Endothelial cell (in vitro differentiated cells): Measurements from ENCODE around the gene RNU11. TPM values are rescaled to one million over a fixed set of nuclear protein-coding genes. Genes with fewer than 3 reads are reported as not detected.

Source experiments
- DNase-seq: peaks from one replicate; pipeline ENCODE4 v3.0.0; 2021; ENCODE audit warnings: low spot score
- H3K27ac Mint-ChIP-seq: one replicate; pipeline ENCODE4 v1.8.0; 2021; ENCODE audit warnings: mixed read lengths, inconsistent platforms; ENCODE audit not compliant: unreplicated experiment
- H3K27me3 Mint-ChIP-seq: one replicate; pipeline ENCODE4 v1.8.0; 2021; ENCODE audit warnings: mild to moderate bottlenecking, moderate library complexity, mixed read lengths, inconsistent platforms; ENCODE audit not compliant: unreplicated experiment
- H3K36me3 Mint-ChIP-seq: one replicate; pipeline ENCODE4 v1.8.0; 2021; ENCODE audit warnings: mild to moderate bottlenecking, low read depth, mixed read lengths, inconsistent platforms; ENCODE audit not compliant: unreplicated experiment
- H3K4me1 Mint-ChIP-seq: one replicate; pipeline ENCODE4 v1.8.0; 2021; ENCODE audit warnings: mild to moderate bottlenecking, mixed read lengths, inconsistent platforms; ENCODE audit not compliant: unreplicated experiment
- H3K4me3 Mint-ChIP-seq: one replicate; pipeline ENCODE4 v1.8.0; 2021; ENCODE audit warnings: mild to moderate bottlenecking, mixed read lengths, inconsistent platforms; ENCODE audit not compliant: unreplicated experiment
- H3K9me3 Mint-ChIP-seq: one replicate; pipeline ENCODE4 v1.8.0; 2021; ENCODE audit warnings: mixed read lengths, inconsistent platforms; ENCODE audit not compliant: unreplicated experiment
- total RNA-seq: library from RNA; stranded (reverse); fragmentation: NEBNext Ultra II Directional; extraction: Animal tissue kit (Norgen Biotek cat#: 25700); gene quantifications from one replicate; pipeline ENCODE4 v1.2.1, GENCODE V29; 2021; ENCODE audit not compliant: unreplicated experiment
- TF ChIP-seq, protein P1 (sequence below): fragments of 200-600 bp; sonication (generic); IDR thresholded peaks from one replicate; pipeline ENCODE4 v1.5.0; 2021; ENCODE audit warnings: antibody characterized with exemption; ENCODE audit not compliant: unreplicated experiment

The RNU11 gene
- total RNA-seq, 1 donor from 2014 or later: not detected

DNA sequence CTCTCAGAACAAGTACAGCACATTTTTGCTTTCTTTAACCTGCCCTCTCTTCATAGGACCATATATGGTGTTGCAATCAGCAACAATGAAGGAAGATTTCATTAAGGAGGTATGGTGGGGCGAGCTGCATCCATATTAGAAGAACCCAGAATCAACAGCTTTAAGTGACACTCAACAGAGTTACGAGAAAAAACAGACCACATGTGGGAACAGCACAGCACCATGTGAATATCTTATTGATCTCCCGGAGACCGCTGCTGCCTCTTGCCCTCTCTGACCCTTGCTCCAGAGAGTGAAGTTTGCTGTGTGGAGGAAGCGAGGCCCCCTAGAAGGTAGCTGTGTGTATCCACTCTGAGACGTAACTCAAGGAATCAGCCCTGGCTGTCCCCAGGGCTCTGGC lies 43.4 kb upstream of the RNU11 start:
- TF ChIP-seq, protein P1, sequence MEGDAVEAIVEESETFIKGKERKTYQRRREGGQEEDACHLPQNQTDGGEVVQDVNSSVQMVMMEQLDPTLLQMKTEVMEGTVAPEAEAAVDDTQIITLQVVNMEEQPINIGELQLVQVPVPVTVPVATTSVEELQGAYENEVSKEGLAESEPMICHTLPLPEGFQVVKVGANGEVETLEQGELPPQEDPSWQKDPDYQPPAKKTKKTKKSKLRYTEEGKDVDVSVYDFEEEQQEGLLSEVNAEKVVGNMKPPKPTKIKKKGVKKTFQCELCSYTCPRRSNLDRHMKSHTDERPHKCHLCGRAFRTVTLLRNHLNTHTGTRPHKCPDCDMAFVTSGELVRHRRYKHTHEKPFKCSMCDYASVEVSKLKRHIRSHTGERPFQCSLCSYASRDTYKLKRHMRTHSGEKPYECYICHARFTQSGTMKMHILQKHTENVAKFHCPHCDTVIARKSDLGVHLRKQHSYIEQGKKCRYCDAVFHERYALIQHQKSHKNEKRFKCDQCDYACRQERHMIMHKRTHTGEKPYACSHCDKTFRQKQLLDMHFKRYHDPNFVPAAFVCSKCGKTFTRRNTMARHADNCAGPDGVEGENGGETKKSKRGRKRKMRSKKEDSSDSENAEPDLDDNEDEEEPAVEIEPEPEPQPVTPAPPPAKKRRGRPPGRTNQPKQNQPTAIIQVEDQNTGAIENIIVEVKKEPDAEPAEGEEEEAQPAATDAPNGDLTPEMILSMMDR: no peak
- DNase-seq: no peak
- no peaks in the 10 kb centered on the region for H3K9me3 Mint-ChIP-seq
- H3K4me3 Mint-ChIP-seq: no peak overlapping the region
- no peaks in the 10 kb centered on the region for H3K27me3 Mint-ChIP-seq
- H3K36me3 Mint-ChIP-seq: no peaks in the 10 kb centered on the region
- peaks cover 8% of the 10 kb centered on the region for H3K4me1 Mint-ChIP-seq
- H3K27ac Mint-ChIP-seq: no peak overlapping the region

DNA sequence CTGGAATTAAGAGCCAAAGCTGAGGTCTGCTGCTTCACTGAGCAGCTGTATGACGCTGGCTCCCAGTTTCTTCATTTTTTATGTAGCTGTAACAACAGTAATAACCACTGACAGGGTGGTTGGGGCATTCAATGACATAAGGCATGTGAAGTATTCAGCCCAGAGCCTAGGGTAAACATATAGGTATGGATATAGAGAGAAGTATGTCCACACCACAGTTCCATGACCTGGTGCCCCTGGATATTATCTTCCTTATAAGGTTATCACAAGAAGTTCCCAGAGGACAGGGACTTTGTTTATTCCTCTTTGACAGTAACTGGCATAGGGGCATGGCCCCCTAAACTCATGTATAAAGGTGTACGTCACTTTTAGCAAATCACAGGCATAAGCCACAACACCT lies 41.6 kb upstream of the RNU11 start:
- H3K4me3 Mint-ChIP-seq: no peak overlapping the region
- no peak for DNase-seq
- H3K27me3 Mint-ChIP-seq: no peaks in the 10 kb centered on the region
- H3K4me1 Mint-ChIP-seq: peaks cover 8% of the 10 kb centered on the region
- H3K27ac Mint-ChIP-seq: no peak overlapping the region
- peaks cover 9% of the 10 kb centered on the region for H3K36me3 Mint-ChIP-seq
- TF ChIP-seq, protein P1: no peak
- H3K9me3 Mint-ChIP-seq: no peaks in the 10 kb centered on the region

DNA sequence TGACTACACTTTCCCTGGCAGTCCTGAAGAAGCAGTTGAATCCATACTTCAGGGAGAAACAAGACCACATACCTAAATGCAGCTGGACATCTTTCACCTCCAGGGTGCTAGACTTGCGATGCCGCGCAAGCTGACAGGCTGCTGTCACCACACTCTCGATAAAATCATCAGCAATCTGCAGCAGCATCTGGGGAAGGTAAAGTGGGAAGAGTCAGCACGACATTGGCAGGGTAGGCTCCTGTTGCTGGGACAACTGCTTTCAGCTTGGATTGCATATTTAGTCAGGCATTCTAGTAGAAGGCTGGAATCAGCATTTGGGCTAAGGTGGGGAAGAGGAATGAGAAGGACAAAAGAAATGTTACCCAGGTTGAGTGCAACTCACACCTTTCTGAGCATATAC lies 35.2 kb upstream of the RNU11 start:
- no peak overlapping the region for H3K4me3 Mint-ChIP-seq
- no peak for DNase-seq
- H3K27ac Mint-ChIP-seq: no peak overlapping the region
- H3K36me3 Mint-ChIP-seq: peaks cover 16% of the 10 kb centered on the region
- H3K4me1 Mint-ChIP-seq: no peaks in the 10 kb centered on the region
- TF ChIP-seq, protein P1: no peak
- H3K27me3 Mint-ChIP-seq: no peaks in the 10 kb centered on the region
- no peaks in the 10 kb centered on the region for H3K9me3 Mint-ChIP-seq

DNA sequence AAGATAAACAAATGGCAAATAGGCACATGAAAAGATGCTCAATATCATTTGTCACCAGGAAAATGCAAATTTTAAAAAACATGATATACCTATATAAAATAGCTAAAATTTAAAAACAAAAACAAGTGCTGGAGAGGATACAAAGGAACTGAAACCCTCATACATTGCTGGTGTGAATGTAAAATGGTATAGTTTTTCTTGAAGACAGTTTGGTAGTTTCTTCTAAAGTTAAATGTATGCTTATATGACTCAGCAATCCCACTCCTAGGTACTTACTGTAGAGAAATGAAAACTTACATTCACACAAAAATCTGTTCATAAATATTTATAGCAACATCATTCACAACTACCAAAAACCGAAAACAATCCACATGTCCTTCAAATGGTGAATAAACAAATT lies 16.7 kb upstream of the RNU11 start:
- Mint-ChIP-seq H3K36me3 (no peaks in the 10 kb centered on the region), H3K27me3 (no peaks in the 10 kb centered on the region), H3K4me3 (no peak overlapping the region), H3K27ac (no peak overlapping the region), H3K4me1 (no peaks in the 10 kb centered on the region), H3K9me3 (no peaks in the 10 kb centered on the region)
- TF ChIP-seq, protein P1: no peak
- no peak for DNase-seq

DNA sequence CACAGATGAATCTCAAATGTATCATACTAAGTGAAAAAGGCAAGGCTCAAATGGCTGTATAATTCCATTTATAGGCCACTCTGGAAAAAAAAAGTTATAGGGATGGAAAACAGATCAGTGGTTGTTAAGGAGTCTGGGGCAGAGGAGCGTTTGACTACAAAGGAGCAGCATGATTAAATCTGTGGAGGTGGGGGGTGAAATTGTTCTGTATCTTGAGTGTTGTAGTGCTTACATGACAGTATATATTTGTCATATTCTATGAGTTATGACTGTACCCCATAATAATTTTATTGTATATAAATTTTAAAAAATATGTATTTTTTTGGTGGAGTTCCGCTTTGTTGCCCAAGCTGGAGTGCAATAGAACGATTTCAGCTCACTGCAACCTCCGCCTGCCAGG lies 15.8 kb upstream of the RNU11 start:
- H3K36me3 Mint-ChIP-seq: no peaks in the 10 kb centered on the region
- TF ChIP-seq, protein P1: no peak
- H3K27ac Mint-ChIP-seq: no peak overlapping the region
- H3K4me3 Mint-ChIP-seq: no peak overlapping the region
- no peaks in the 10 kb centered on the region for H3K27me3 Mint-ChIP-seq
- H3K4me1 Mint-ChIP-seq: no peaks in the 10 kb centered on the region
- H3K9me3 Mint-ChIP-seq: no peaks in the 10 kb centered on the region
- DNase-seq: no peak
